Astrocyte of the cerebellum (primary cell): Measurements from ENCODE around the gene ZMIZ1.

Source experiments
- DNase-seq: peaks from one replicate; pipeline ENCODE4 v3.0.0-alpha.2; 2011; ENCODE audit warnings: low read depth
- H3K4me3 ChIP-seq: 2 replicates; pipeline ENCODE4 v1.5.1; 2011; ENCODE audit warnings: mild to moderate bottlenecking, low read depth, low read length, moderate library complexity
- in situ Hi-C: cut with HindIII; loops from 2 replicates; pipeline ENCODE4 v1.10.0; 2017; ENCODE audit warnings: low sequenced_read_pairs
- TF ChIP-seq, protein P1 (sequence below): IDR thresholded peaks from 2 replicates; pipeline ENCODE4 v1.5.1; 2012; ENCODE audit warnings: low read length, low read depth, moderate library complexity, mild to moderate bottlenecking; ENCODE audit errors: missing control alignments

The ZMIZ1 gene

DNA sequence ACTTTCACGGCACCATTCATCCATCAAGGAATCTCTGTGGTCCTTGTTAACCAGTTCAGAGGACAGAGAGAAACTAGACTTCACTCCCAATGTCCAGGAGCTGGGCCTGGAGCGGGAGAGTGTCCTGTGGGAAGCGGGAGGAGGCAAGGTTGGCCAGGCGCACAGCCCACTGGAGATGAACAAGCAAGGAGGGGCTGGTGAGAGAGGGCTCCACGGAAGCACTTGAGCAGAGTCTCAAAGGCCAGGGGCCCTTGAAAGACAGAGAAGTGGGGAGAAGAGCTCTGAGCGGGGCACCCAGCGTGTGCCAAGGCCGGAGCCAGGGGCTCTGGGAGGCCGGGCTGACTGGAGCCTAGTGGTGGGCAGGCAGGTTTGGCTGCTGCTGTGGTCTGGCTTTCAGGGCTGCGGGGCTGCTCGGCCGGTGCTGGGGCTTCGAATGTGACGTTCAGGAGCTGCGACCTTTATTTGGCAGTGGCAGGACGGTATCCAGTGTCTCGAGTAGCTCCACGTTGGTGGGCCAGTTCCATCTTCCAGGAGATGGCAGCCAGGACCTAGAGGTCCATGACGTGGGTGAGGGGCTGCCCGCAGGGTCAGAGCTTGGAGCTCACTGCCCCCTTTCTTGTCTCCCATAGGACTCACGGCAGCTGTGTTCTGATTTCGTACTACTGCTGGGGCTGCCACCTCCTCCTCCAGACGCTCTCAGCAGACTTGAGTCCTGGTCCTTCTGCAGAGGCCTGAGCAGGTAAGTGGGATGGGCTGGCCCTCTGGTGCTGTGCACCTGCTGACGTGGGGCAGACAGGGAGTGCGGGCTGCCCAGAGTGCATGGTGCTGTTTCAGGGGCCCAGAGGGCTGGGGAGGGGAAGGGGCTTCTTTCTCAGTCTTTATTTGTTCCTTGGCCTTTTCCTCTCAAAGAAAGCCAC lies 49.8 kb downstream of the ZMIZ1 start:
- TF ChIP-seq, protein P1, sequence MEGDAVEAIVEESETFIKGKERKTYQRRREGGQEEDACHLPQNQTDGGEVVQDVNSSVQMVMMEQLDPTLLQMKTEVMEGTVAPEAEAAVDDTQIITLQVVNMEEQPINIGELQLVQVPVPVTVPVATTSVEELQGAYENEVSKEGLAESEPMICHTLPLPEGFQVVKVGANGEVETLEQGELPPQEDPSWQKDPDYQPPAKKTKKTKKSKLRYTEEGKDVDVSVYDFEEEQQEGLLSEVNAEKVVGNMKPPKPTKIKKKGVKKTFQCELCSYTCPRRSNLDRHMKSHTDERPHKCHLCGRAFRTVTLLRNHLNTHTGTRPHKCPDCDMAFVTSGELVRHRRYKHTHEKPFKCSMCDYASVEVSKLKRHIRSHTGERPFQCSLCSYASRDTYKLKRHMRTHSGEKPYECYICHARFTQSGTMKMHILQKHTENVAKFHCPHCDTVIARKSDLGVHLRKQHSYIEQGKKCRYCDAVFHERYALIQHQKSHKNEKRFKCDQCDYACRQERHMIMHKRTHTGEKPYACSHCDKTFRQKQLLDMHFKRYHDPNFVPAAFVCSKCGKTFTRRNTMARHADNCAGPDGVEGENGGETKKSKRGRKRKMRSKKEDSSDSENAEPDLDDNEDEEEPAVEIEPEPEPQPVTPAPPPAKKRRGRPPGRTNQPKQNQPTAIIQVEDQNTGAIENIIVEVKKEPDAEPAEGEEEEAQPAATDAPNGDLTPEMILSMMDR, result no peak
- in situ Hi-C loops, result no loop called here
- no peak for DNase-seq
- H3K4me3 ChIP-seq, result no peak overlapping the region

DNA sequence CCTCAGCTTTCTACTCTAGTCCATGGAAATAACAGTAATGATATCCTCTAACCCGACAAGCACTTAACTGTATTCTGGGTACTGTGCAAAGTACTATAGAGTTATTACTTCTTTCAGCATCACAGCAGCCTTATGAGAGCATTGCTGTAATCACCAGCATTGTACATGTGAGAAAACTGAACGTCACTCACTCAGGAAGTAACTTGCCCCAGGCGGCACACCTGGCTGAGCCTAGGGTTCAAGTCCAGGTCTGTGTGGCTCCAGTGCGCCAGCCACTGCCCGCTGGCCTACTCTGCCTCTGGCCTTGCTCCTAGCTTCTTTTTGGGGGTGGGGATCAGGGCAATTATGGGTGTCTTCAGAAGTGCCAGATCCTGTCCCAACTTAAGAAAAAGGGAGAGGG lies 50.5 kb downstream of the ZMIZ1 start:
- in situ Hi-C loops, result no loop called here
- TF ChIP-seq, protein P1, result no peak
- DNase-seq, result no peak
- H3K4me3 ChIP-seq, result no peak overlapping the region

DNA sequence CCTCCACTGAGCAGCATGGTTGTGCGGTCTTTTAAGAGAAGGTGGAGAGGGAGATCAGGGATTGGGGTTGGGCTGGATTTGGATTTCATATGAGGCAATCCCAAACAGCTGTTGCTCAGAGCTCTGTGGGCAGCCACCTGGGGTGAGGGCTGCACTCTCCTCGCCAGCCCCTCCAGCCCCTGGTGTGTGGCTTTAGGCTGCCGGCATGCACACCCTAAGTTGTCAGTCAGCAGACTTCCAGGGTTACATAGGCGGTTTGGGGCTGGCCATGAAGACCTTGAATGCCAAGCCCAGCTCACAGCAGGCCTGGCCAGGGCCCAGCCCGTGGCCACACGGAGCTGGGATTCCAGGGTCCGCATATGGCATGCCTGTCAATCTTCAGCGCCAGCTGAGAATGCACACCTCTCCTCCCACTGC lies 54.8 kb downstream of the ZMIZ1 start:
- no peak overlapping the region for H3K4me3 ChIP-seq
- TF ChIP-seq, protein P1, result no peak
- DNase-seq, result peak; percentile 87
- in situ Hi-C loops, result no loop called here

GRCh38 chr10:79124066-79124465 lies 55.3 kb downstream of the ZMIZ1 start:
- no peak for DNase-seq
- TF ChIP-seq, protein P1, result no peak
- in situ Hi-C loops, result no loop called here
- no peak overlapping the region for H3K4me3 ChIP-seq

DNA sequence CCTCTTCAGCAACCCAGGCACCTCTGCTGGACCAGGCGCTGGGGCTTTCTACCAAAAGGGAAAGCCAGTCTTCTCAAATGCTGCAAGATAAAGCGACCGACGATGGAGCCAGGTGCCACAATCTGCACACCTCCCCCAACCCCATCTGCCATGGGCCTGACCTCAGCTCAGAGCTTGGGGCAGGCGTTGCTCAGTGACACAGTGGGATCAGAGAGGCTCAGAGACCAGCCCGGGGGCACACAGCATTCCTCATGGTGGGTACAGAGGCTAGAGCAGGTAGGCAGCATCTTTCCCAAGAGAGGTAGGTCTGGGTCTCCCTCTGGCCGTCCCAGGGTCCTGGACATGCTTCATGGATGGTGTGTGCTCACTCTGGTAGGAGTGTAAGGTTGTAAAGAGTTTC lies 56.3 kb downstream of the ZMIZ1 start:
- in situ Hi-C loops, result no loop called here
- no peak overlapping the region for H3K4me3 ChIP-seq
- TF ChIP-seq, protein P1, result no peak
- DNase-seq, result no peak

DNA sequence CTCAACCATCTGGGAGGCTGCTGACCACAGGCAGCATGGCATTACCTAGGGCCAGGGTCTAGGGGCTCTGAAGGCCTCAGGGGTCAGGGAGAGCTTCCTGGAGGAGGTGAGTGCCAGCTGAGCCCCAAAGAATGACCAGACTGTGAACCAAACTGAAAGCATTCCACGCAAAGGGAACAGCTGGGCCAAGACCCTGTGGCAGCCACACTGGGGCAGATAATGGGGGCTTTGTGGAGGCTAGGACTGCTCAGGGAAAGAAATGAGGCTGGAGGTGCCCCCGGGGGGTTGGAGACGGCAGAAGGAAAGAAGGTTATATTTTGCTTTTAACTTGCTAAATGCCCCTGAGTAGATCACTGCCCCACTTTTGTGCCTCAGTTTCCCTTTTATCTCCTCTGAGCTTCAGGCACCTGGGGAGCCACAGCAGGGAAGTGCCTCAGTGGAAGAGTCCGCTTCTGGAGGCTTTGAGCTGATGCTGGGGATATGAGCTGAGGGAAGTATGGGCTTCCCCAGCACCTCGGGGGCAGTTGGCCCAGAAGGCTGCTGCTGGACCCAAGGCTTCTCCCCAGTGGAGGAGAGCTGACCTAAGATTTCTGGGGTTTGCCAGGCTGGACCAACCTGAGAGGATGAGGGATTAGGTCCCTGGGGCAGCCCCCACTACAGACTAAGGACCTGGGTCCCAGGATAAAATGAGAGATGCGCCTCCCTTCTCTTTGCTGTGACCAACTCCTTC lies 57.8 kb downstream of the ZMIZ1 start:
- DNase-seq, result no peak
- H3K4me3 ChIP-seq, result no peak overlapping the region
- TF ChIP-seq, protein P1, result no peak
- in situ Hi-C loops, result no loop called here
